Muscle of arm (tissue), 12 donors: Measurements from ENCODE around the gene CCR1. TPM values are rescaled to one million over a fixed set of nuclear protein-coding genes. Genes with fewer than 3 reads are reported as not detected.
"Not testable (repeated sequence)": the region's sequence is repeated elsewhere in the genome, so short reads cannot be mapped to it uniquely, and the experiment has no call there.

Source experiments
- DNase-seq: peaks from one replicate; pipeline ENCODE4 v3.0.0-alpha.2; 2013
- polyA plus RNA-seq, 12 donors: library from polyadenylated mRNA; unstranded; fragments of 120-200 nt; gene quantifications; one replicate each; pipeline ENCODE4 v1.2.1, GENCODE V29; 2013; ENCODE audit not compliant: insufficient read length in 12 of 12

Gene CCR1
- polyA plus RNA-seq, 12 donors = 1.8 to 4.3 (median 3.6) TPM; not detected in 1

DNA sequence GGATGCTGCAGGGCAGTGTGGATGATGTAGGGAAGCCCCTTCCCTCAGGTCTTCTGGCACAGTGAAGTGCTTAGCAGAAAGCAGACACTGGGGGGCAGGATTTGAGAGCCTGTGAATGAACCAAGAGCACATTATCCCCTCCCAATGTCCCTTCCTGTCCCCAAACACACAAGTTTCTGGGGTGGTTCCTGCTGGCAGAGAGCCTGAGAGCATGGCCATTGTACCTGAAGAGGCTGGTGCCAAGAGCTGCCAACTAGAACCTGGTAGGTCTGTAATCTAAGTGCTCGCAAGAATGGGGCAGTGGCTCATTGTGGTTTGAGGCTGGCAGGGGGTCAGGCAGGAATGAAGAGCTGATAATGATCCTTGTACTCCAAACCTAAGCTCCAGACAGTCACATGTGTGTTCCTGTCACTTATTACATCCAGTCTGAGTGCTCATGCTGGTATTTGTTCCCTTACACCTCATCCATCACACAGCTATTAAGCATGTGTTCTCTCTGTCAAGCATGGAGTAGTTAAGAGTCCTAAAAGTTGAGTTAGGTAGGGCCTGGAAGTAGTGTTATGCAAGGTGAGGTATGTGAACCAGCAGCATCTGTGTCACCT is 6.7 kb upstream of the CCR1 start:
- DNase-seq = no peak

DNA sequence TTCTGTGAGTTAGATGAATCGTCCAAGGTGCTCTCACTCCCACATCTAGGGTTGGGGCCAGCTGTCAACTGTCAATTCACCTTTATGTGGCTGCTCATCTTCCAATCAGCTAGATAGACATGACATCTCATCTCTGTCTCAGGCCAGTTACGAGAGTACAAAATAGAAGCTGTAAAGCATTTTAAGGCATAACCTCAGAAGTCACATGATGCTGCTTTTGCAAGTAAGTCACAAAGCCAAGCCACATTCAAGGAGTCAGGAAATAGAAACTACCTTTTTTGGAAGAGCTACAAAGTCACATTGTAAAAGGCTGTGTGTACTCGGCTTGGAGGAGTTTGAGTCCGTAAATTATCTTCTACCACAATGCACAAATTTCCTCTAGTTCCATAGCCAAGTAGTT is 5.1 kb upstream of the CCR1 start:
- DNase-seq = no peak

DNA sequence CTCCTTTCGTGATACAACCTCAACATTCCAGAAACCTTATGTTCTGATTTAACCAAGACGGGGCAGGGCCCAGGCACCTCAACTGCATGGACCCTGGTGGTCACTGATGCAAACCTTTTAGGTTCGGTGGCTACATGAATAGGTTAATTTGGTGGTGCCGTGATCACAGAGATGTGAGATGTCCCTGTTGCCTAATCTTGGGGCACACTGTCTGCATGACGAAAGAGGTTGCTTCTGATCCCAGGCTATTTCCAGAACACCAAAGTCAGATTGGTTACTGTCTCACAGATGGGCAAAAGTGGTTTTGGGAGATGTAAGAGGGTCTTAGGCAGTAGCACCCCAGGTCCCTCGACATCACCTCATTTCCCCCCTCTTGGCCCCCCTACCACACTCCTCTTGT is 4.0 kb upstream of the CCR1 start:
- no peak for DNase-seq

DNA sequence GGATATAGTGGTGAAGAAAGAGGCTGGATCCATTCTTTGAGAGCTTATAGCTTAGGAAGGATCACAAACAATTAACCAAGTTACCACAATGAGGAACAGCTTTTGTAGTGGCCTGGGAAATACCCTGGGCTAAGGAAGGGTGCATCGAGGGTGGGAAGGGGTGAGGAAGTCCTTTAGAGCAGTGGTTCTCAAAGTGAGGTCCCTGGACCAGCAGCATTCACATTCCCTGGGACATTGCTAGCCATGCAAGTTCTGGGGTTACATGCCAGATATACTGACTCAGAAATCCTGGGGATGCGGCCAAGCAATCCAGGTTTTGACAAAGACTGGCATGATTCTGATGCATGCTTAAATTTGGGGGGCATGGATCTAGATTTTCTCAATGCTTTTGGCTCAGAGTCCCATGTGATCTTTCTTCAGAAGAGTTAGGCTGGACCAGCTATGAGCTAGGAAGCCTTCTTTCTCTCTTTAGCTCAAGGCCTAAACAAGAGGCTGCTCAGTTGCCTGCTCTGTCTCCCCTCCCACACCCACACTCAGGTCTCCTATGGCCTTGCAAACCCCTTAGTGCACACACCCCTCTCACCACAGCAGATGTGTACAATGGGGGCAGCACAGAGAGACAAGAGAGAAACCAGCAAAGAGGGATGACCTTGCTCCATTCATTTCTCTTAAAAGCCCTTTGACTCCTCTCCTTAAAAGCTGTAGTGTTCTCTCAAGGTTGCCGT is 1.8 kb upstream of the CCR1 start:
- no peak for DNase-seq

DNA sequence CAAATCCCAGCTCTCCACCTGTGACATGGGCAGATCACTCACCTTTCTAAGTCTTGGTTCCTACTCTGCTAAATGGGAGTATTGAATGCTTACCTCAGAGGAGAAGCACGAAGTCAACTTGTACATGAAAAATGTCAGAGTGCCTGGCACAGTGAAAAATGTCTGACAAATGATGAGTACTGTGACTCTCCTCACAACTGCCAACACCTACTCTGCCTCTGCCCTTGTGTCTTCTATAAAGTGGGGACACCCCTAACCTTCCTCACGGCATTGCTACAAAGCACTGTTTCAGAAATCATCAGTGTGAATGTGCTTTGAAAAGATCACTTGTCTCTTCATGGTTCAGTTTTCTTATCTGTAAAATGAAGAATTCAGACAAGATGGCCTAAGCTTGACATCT is 940 bp upstream of the CCR1 start:
- no peak for DNase-seq

DNA sequence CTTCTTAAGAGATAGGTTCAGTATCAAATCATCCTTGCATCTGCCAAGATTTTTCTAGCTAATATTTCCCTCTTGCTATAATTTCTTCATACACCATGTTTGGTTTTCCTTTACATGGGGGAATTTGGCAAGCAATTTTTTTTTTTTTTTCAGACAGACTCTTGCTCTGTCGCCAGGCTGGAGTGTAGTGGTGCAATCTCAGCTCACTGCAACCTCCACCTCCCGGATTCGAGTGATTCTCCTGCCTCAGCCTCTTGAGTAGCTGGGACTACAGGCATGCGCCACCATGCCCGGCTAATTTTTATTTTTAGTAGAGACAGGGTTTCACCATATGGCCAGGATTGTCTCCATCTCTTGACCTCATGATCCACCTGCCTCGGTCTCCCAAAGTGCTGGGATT is 599 bp downstream of the CCR1 start:
- not testable (repeated sequence) for DNase-seq

DNA sequence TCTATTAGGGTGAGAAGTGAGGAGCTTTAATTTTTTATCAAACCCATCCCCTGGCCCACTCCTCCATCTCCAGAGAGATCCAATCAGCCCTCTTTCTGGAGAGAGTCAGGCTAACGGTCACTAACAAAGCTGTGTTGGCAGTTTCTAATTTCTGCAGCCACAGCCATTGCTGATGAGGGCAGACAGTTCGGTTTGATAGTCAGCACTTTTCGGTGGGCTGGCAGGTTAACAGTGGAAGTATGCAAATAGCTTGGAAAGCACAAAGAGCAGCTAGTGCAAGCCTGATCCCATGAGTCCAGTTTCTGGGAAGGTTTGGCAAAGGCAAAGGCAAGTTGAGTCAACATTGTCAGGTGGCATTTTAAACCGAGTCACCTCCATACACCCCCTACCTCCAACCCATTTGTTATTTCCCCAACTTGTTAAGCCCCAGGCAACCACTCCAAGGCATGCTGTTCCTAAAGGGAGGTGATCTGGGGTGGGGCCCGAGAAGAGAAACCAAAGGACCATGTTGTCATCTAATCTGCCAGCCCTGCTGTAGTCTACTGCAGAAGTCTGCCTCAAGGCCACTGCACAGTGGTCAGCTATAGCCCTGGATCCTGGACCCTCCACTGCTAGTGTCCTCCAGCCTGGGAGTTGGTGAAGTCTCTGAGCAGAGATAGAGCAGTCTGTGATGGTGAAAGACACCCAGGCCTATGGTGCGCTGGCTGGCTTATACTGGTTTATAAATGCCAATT is 1.7 kb downstream of the CCR1 start:
- no peak for DNase-seq

DNA sequence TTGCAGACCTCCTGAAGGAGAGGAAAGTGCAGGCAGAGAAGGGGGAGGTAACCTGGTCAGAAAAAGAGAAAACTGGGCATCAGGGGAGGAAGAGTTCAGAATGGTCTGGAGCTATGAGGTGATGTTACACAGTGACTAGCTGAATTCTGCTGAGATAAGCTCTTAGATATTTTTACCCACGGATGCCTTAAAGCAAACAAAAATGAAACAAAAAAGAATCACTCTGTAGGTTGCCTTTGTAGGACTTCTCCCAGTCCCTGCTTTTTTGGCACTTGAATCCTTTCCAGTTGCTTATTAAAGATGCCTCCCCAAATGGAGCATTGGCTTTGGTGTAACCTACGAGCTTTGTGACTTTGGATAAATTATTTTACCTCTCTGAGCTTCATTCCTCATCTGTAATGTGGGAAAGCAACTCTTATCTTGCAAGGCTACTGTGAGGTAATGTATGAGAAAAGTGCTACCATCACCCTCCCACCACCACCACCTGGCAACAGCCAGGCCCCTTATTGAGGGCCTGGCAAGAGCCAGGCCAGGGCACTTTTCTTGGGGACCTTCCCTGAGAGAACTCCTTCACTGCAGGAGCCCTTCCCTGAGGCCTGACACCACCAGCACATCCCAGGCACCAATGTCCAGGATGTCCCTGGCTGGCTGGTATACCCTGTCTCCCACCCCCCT is 2.7 kb downstream of the CCR1 start:
- no peak for DNase-seq

DNA sequence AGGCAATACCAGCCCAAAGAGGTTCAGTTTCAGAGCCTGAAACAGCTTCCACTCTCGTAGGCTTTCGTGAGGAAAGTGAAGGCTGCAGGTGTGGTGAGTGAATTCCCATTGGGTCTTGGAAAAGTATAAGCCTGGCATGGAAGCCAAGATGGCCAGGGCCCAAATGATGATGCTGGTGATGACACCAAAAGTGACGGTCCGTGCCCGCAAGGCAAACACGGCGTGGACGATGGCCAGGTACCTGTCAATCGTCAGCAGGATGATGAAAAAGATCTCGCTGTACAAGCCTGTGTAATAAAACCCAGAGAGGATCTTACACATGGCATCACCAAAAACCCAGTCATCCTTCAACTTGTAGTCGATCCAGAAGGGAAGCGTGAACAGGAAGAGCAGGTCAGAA is 4.4 kb downstream of the CCR1 start:
- no peak for DNase-seq

DNA sequence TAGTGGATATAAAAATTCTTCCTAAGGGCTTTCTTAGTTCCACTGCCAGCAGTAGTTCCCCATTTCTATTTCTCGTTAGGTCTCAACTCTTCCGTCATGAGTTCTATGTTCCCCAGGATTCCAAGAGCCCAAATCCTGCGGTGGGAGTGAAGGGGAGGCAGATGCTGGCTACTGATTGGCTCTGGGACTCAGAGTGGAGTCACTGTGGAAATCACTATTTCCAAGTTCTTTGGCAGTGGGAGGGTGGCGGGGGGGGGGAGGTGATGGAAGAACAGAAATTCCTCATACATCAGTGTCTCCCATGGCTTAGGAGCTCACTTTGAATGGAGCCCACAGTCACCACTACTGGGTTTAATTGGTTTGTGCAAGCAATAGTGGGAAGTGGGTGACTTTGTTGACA is 5.6 kb downstream of the CCR1 start:
- DNase-seq = no peak

DNA sequence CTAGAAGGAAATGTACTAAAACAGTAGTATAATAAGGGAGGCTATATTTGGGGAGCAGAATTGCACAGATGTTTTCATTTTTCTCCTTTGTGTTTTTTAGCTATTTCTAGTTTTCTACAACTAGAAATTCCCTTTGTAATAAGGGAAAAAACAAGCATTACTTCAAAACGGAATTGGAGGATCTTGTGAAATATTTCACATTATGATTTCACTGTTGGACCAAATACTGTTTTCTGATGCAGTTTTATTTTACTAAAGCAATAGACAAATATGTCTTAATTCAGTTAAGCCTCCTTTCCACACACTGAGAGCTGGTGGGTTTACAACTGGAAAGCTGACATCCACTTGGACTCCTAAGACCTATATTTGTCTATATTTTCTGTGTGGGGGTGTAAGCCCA is 7.3 kb downstream of the CCR1 start:
- DNase-seq = no peak

DNA sequence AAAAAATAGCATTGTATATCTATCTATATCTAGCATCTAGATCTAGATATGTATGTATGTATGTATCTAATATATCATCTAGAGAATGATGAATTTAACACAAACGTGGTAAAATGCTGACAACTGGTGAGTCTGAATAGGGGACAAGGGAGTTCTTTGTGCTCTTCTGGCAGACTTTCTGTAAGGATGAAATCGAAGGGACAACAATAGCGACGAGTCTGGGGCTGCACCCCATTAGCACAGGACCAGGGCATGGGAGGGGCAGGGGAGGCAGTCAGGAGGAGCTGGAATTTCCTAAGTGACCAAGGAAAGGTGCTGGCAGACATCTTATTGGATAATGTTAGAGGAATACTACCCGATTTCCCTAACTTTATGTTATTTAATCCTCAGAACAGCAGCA is 7.9 kb downstream of the CCR1 start:
- no peak for DNase-seq

DNA sequence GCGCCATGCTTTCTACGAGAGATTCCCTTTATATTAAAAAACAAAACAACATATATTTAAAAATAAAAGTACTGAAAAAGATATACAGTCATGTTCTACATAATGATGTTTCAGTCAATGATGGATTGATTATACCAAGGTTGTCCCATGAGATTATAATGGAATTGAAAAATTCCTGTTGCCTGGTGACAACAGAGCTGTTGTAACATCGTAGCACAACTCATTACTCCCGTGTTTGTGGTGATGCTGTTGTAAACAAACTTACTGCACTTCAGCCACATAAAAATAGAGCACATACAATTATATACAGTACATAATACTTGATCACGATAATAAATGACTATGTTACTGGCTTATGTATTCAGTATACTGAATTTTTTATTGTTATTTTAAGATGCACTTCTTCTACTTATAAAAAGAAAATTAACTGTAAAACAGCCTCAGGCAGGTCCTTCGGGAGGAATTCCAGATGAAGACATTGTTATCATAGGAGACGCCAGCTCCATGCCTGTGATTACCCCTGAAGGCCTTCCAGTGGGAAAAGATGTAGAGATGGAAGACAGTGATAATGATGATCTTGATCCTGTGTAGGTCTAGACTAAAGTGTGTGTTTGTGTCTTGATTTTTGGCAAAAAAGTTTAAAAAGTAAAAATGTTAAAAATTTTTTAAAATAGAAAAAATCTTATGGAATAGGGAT is 11.7 kb downstream of the CCR1 start:
- DNase-seq = no peak

DNA sequence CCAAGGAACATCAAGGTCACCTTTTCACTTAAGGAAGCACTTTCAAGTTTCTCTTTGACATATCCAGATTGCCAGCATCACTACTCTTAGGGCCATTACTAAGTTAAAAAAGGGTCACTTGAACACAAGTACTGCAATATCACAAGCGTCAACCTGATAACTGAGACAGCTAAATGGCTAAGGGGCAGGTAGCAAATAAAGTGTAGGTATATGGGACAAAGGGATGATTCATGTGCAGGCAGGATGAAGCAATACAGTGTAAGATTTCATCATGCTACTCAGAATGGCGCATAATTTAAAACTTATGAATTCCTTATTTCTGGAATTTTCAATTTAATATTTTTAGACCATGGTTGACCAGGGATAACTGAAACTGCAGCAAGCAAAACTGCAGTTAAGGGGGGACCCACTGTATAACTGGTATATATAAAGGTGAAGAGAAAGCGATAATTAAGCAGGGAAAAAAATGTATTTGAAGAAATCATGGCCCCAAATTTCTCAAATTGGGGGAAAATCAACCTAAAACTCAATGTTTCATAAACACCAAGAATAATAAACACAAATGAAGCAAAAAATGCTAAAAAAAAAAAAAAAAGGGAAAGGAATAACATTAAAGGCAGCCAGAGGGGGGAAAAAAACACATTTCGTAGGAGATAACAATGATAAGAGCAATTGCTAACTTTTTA is 13.1 kb downstream of the CCR1 start:
- DNase-seq = no peak

DNA sequence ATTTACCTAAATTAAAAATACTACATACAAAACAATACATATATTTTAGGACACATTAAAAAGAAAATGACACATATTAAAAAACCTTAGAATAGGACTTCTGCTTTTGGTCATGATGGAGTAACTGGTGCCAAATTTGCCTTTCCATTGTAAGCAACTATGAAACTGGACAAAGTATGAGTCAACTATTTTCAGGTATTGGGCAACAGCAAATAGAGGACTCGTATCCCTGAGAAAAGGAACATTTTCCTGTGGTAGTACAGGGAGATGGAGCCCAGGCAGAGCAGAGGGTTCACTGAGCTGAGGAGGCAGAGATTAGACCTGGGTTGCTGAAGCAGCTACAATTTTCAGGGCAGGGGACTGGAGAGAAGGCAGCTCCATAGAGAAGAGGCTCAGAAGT is 14.7 kb downstream of the CCR1 start:
- no peak for DNase-seq

DNA sequence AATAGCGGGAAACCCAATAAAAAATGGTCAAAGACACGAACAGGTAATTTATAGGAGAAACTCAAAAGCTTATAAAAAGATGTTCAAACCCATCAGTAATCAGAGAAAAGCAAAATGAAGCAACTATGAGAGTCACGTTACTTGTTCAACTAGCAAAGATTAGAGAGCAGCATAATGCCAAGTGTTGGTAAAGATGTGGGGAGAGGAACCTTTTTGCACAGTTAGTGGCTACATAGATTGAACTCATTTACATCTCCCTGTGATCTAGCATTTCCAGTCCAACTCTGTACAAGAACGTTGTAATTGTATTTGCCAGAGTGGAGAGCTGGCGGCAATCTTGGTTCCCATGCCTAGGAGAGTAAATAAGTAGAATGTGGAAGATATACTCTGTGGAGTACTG is 15.2 kb downstream of the CCR1 start:
- DNase-seq = no peak

DNA sequence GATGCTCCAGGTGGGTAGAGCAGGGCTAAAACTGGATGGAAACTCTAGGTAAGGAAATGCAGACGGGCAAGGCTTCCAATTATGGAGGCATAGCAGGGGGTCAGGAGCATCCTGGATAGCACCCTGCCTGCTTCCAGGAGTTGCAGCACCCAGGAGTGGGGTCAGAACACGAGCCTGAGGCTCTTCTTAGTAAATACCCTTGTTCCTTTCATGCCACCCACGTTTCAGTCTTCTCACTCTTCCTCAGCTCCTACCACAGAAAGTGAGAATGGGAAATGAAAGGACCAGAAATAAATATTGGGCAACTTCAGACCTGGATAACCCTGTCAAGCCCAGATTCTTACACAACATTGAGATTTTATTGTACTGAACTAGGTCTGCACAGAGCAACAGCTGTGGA is 16.4 kb downstream of the CCR1 start:
- no peak for DNase-seq

DNA sequence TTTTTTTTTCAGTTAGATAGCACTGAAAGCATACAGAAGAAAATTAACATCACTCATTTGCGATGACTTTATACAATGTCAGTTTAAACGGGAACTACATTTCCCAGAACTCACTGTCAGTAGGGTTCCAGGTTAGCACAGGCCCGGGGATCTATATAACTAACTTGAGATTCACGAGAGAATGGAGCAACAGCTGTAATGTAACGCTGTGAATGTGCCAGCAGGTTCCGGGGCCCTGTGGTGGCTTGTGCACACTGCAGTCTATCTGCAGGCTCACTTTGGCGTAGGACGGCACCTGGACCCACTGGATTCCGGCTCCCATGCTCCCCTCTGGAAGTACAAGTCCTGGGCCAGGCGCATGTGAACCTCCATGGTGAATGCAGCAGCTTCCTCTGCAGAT is 19.4 kb downstream of the CCR1 start:
- DNase-seq = no peak

DNA sequence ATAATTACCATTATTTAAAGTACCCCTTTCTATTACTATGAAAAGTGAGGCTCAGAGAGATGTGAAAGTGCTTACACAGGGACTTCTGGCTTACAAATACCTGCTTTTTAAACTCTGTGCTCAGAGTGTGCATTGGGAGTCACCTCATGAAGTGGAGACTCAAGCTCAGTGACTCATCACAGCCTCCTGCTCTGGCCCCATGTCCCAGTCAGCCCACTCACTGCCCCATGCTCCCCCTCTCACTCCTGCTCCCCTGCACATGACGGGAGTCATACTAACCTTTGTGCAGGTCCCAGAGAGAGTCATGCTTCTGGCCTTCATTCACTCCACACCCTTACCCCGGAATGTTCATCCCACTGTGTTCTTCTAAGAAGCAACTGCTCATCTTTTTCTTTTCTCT is 20.2 kb downstream of the CCR1 start:
- DNase-seq = no peak

DNA sequence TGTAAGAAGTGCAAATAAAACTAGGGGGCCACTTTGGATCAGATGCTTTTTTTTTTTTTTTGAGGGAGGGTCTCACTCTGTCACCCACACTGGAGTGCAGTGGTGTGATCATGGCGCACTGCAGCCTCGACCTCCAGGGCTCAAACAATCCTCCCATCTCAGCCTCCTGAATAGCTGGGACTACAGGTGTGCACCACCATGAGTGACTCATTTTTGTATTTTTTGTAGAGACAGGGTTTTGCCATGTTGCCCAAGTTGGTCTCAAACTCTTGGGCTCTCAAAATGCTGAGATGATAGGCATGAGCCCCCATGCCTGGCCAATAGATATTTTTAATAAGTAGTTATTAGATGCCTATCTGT is 20.8 kb downstream of the CCR1 start:
- DNase-seq = no peak

DNA sequence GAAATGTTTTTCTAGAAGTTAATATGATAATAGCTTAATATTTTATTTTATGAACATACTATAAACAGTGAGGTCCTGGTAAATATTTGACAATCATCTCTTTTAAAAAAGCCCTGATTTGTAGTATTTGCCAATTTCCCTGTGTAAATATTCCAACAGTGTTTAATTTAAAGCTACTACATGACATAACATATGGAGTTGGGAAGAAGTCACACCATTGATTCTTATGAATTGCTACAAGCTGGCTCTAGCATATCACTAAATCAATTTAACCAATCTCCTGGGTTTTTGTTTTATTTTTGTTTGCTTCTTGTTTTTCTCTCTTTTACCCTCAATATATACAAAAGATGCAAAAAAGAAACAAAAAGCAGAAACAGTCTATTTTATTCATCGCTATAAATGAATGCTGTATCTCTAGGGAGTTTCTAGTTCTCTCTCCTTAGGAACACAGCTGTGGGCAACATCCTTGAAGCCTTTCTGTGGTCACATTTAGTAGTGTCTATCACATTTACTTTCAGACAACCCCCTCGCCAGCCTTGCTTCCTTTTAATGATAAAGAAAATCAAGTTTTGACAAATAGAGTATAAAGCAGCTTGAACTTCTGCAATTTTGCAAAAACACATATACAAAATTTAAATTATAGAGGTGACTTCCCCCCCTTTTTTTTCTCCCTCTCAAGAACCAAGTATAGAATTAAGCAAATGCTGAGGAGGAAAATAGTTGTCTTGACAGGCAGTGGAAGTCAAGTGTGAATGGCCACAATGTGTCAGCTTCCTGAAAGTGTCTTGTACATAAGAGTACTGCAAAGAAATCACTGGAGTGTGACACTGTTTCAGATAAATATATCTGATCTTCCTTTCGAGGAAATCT is 21.4 kb downstream of the CCR1 start:
- no peak for DNase-seq
